ENCODE measurements around the gene RTL10.
A peak's percentile ranks its signal among the peaks of the same experiment; 100 is the strongest.
"Not testable (repeated sequence)": the region's sequence is repeated elsewhere in the genome, so short reads cannot be mapped to it uniquely, and the experiment has no call there.

Gene RTL10

GRCh38 chr22:19842393-19843106 lies 12.1 kb downstream of the RTL10 start:
- no peak for DNase-seq

GRCh38 chr22:19841641-19842392 lies 12.9 kb downstream of the RTL10 start:
- no peak for DNase-seq

DNA sequence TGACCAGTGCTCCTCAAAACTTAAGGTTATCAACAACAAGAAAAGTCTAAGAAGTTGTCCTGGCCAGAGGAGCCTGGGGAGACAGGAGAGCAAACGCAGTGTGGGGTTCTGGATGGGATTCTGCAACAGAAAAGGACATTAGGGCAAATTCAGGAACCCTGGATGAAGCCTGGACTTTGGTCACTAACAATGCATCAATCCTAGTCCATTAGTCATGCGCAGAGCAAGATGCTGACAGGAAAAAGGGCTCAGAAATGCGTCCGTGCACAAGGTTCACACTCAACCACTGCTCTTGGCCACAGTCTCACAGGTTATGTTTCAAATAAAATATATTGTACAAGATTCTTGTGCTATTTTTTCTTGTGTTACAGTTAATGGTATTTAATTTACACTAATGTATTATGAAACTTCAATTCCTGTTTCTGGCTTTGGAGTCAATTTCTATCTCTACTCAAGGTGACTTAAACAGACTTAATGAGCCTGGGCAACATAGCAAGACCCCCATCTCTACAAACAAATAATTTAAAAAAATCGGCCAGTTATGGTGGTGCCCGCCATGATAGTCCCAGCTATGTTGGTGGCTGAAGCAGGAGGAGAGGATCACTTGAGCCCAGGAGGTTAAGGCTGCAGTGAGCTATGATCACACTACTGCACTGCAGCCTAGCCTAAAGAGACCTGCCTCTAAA lies 13.6 kb downstream of the RTL10 start:
- no peak for DNase-seq

GRCh38 chr22:19840059-19840458 lies 14.6 kb downstream of the RTL10 start:
- DNase-seq, result no peak

DNA sequence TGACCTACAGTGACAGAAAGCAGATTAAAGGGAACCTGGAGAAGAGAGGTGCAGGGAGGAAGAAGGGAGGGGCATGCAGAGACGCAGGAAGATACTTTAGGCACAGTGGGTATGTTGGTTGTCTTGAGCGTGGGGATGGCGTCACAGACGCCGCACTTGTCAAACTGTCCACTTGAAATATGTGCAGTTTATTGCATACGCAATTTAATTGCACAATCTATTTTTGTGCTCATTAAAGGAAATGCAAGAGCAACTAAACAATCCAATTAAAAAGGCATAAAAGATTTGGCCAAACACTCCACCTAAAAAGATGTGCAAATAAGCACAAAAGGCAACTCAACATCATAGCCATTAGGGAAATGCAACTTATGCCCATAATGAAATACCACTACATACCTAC lies 16.8 kb downstream of the RTL10 start:
- DNase-seq, result no peak

DNA sequence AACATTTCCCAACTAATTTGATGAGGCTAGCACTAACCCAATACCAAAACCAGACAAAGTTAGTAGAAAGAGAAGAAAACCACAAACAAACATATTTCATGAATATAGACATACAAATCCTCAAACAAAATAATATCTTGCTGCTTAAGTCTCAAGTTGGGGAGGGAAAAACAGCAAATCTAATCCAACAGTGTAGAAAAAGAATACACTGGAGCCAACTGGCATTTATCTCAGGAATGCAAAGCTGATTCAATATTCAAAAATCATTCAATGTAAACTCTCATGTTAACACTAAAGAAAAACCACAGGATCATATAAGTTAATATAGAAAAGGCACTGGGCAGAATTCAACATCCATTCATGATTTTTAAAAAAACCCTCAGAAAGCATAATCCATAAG lies 18.2 kb downstream of the RTL10 start:
- DNase-seq, result no peak

DNA sequence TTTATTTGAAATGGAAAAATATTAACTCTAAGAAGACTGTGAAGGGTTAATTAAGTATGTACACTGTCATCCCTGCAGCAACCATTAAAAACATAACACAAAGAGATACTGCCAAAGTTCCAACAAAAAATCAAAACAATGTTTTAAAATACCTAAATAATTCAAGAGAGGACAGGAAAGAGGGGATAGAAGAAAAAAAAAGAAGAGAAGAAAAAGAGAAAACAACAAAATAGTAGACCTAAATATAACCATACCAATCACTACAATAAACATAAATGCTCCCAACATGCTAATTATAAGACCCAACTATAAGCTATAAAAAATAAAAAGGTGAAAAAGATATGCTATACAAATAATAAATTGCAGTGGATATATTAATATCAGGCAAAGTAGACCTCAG lies 20.1 kb downstream of the RTL10 start:
- no peak for DNase-seq

DNA sequence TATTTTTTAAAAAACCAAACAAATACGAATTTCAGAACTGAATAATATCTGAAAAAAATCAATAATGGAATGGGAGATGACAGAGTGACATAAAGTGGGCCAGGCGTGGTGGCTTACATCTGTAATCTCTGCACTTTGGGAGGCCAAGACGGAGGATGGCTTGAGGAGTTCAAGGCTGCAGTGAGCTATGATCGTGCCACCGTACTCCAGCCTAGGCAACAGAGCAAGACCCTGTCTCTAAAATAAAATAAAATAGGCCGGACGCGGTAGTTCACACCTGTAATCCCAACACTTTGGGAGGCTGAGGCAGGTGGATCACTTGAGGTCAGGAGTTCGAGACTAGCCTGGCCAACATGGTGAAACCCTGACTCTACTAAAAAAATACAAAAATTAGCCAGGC lies 21.3 kb downstream of the RTL10 start:
- DNase-seq, result not testable (repeated sequence)

GRCh38 chr22:19832476-19833108 lies 22.1 kb downstream of the RTL10 start:
- DNase-seq, result peak; percentile 11

- DNase-seq, result not testable (repeated sequence)
Observed at GRCh38 chr22:19831979-19832378, 22.7 kb downstream of the RTL10 start.

DNA sequence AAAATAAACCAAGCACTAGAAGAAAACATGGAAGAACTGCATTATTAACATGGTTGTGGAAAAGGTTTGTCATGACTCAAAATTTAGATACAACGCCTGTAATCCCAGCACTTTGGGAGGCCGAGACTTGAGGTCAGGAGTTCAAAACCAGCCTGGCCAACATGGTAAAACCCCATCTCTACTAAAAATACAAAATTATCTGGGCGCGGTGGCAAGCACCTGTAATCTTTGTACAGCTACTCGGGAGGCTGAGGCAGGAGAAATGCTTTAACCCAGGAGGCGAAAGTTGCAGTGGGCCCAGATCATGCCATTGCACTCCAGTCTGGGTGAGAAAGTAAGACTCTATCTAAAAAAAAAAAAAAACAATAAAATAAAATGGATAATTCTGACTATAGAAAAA lies 23.7 kb downstream of the RTL10 start:
- DNase-seq, result no peak

DNA sequence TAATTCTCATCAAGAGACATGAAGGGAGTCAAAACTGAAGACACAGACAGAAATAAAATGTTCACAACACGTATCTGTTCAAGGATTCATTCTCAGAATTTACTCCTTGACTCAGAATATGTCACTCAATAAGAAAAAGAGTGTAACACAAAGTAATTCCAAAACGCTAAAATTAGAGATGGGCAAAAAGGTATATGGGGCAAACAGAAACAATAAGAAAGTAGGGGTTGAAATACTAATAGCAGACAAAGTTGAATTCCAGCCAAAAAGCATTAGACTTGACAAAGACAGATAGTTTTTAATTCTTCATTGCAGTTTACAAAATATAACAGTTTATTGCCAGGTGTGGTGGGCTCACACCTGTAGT lies 26.7 kb downstream of the RTL10 start:
- DNase-seq, result no peak

GRCh38 chr22:19827341-19828034 lies 27.2 kb downstream of the RTL10 start:
- no peak for DNase-seq

DNA sequence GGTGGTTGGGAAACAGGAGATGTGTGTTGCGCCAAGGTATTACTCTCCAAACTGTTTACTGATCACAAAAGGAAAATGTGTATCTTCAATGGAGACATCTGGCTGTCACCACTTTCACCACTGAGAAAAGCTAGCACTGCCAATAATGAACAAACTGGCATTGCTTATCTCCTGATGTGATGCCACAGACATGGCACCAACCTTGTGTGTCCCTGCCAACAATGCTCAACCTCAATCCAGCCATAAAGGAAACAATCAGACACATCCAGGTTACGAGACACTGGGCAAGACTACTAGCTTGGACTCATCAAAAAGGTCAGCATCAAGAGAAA lies 28.1 kb downstream of the RTL10 start:
- no peak for DNase-seq

DNA sequence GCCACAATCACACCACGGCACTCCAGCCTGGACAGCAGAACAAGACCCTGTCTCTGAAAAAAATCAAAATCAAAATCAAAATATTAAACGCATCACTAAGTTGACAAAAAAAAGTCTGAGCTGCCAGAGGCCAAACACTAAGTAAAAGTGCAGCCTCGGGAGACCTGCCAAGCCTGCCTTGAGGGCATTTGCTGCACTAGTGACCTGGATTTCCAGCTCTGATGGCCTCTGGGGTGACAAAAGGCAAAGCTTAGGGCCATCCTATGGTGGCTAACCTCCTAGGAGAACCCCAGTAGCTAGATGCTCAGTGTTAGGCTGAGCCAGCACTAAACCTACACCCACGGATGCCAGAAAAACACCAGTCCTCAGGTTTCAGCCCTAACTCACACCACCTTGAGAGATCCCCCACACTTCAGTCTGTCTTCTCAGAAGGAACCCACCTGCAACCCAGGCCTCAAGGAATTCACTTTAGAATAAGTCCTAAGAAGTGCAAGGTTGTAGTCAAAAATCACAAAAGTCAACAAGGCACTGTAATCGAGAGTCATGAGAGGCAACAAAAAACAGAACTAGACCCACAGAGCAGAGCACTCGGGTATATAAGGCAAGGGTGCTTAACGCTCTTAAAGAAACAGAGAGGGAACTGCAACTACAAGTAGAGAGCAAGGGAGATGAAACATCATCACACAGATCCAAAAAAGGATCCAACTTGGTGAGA lies 28.6 kb downstream of the RTL10 start:
- no peak for DNase-seq

GRCh38 chr22:19824926-19825339 lies 29.7 kb downstream of the RTL10 start:
- no peak for DNase-seq

DNA sequence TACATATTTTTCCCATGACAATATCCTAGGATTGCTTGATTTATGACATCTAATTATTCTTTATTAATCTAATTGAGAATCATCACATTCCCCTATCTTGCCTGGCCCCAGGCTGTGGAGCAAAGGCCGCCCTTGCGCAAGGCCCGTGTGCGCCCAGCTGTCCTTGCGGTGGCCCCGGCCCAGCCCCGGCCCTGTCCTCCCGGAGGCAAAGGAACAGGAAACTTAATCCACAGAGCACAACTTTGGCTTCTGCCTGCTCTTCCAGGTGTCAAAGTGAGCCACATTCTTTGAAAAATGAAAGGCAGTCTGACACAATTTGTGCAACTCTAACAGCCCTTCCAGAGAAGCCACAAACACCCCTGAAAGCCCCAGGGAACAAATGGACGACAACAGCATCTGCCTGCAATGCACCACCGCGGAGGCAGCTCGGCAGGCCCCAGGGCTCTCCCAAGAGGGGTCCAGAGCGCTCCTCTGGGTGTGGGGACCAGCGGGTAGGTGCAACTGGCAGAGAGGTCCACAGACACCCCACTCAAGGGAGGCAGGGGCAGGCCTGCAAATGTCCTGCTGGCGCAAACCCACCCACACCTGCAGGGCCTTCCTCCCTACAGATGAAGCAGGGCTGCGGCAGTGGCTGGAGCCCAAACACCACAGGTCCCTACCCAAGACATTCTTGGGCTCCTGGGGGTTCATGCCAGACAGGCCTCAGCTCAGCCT lies 30.3 kb downstream of the RTL10 start:
- no peak for DNase-seq

- no peak for DNase-seq
Observed at GRCh38 chr22:19823902-19824211, 30.8 kb downstream of the RTL10 start.

DNA sequence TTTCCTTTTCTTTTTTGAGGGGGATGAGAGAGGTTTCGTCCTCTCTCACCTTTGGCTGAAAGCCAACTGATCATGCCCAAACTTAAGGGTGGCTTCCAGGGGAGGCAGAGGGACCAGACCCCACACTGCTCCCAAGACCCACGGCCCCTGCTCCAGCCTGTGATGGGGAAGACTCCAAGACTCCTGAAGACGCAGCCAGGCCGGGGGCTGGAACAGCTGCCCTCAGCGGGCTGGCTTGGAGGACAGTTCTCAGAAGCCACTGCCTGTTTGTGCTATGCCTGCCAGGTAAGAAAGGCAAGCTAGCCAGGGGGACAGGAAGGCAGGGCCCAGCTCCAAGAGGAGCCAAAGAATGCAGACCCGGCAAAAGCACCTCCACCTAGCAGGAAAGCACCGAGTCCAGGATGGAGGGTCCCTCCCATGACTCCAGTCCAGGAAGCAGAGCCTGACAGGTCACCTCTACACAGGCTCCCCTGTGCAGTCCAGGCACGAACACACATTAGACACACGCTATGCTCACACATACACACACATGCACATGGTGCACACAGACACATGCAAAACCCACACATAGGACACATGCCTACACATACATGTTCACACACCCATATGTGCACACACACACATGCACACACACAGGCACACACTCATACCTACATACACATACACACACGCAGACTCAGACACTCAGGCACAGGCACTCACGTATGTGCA lies 31.3 kb downstream of the RTL10 start:
- no peak for DNase-seq

DNA sequence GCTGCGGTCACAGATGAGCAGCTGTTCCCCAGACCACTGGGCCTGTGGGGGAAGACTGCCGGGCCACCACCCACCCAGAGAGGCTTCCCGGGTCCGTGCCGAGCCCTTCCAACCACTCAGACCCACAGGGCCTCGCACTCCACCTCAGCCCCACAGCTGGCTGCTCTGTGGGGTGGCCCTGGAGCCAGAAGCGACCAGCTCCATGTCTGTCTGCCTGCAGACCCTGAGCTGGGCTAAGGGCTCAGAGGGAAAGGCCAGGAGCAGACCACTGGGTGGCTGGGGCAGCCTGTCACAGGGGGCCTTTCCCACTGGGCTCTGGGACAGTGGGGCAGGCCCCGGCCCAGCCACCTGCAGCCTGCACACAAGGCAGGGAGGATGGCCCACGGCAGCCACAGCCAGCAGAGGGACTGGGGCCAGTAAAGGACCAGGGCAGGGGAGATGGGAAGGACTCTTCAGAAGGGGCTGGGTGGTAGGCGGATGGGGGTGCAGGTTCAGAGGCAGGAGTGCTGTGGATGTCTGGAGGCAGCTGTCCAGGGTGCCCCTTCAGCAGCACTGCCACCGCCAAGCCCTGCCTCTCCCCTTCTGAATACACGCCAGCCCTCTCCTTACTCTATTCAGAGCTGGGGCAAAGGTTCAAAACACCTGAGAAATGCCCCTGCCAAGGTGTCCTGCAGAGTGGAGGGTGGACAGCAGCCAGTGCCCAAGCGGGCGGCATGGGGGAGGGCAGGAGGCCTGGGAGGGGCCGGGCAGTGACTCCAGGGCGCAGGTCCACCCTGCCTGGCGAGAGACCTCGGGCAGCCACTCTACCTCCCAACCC lies 32.2 kb downstream of the RTL10 start:
- DNase-seq, result no peak

All from NCI-H1694 (cell line).